NCI-H2227 (cell line): ENCODE measurements around the gene PTEN.
A peak's percentile ranks its signal among the peaks of the same experiment; 100 is the strongest.
"Not testable (repeated sequence)": the region's sequence is repeated elsewhere in the genome, so short reads cannot be mapped to it uniquely, and the experiment has no call there.

ENCODE experiments used
- DNase-seq: peaks from one replicate; lab custom pipeline; 2025; ENCODE audit not compliant: unreplicated experiment; lab: John Stamatoyannopoulos, UW

PTEN gene

GRCh38 chr10:87863053-87863943 lies at the start of gene PTEN, which contains the start of gene KLLN:
PTEN (plus strand) TSS chr10:87863625; CDS start chr10:87864470, 845 bp downstream.
KLLN (minus strand) TSS chr10:87863533; CDS start chr10:87862487, 1,046 bp downstream.
- DNase-seq, result peak; percentile 91

GRCh38 chr10:87816163-87816897 lies 47.1 kb upstream of the PTEN start:
- DNase-seq, result no peak

- no peak for DNase-seq
Measured at GRCh38 chr10:87816898-87817608, 46.4 kb upstream of the PTEN start.

- peak; percentile 88 for DNase-seq
Measured at GRCh38 chr10:87817609-87818504, 45.6 kb upstream of the PTEN start, which contains the start of gene ATAD1. ATAD1 (minus strand) TSS chr10:87818226; CDS start chr10:87814599, 3,627 bp downstream.

- DNase-seq, result peak; percentile 47
Measured at GRCh38 chr10:87818505-87819288, 44.7 kb upstream of the PTEN start.

- no peak for DNase-seq
Measured at GRCh38 chr10:87819289-87819585, 44.2 kb upstream of the PTEN start.

- DNase-seq, result no peak
Measured at GRCh38 chr10:87826653-87827052, 36.8 kb upstream of the PTEN start.

GRCh38 chr10:87827681-87828080 lies 35.7 kb upstream of the PTEN start:
- DNase-seq, result no peak

- not testable (repeated sequence) for DNase-seq
Measured at GRCh38 chr10:87829051-87829450, 34.4 kb upstream of the PTEN start.

GRCh38 chr10:87829986-87830729 lies 33.3 kb upstream of the PTEN start:
- DNase-seq, result no peak

GRCh38 chr10:87836098-87836497 lies 27.3 kb upstream of the PTEN start:
- no peak for DNase-seq

- DNase-seq, result no peak
Measured at GRCh38 chr10:87837445-87837844, 26.0 kb upstream of the PTEN start.

- DNase-seq, result no peak
Measured at GRCh38 chr10:87838650-87839049, 24.8 kb upstream of the PTEN start.

GRCh38 chr10:87841186-87841585 lies 22.2 kb upstream of the PTEN start:
- DNase-seq, result no peak

GRCh38 chr10:87842220-87842641 lies 21.2 kb upstream of the PTEN start:
- no peak for DNase-seq

GRCh38 chr10:87842776-87843497 lies 20.5 kb upstream of the PTEN start:
- no peak for DNase-seq

- DNase-seq, result no peak
Measured at GRCh38 chr10:87843714-87844113, 19.7 kb upstream of the PTEN start.
